Ascending aorta (tissue), 2 donors: ENCODE results near the gene OR6N1. TPM values are rescaled to one million over a fixed set of nuclear protein-coding genes. Genes with fewer than 3 reads are reported as not detected.

Source experiments
- DNase-seq, 2 donors: peaks; one replicate each; pipeline ENCODE4 v3.0.0-alpha.2; 2019; ENCODE audit warnings: low spot score in 2 of 2
- H3K27ac ChIP-seq, 2 donors: fragments of 200-600 bp; sonication (generic); one replicate each; pipeline ENCODE4 v1.5.1; 2016 to 2017; ENCODE audit warnings: mild to moderate bottlenecking in 1 of 2
- H3K27me3 ChIP-seq: fragments of 200-600 bp; sonication (generic); one replicate; pipeline ENCODE4 v1.5.1; 2017
- H3K36me3 ChIP-seq, 2 donors: fragments of 200-600 bp; sonication (generic); one replicate each; pipeline ENCODE4 v1.5.1; 2016
- H3K4me1 ChIP-seq, 2 donors: fragments of 200-600 bp; sonication (generic); one replicate each; pipeline ENCODE4 v1.5.1; 2016 to 2017; ENCODE audit warnings: mild to moderate bottlenecking in 1 of 2
- H3K4me3 ChIP-seq, 2 donors: fragments of 200-600 bp; sonication (generic); one replicate each; pipeline ENCODE4 v1.5.1; 2016 to 2017; ENCODE audit warnings: mild to moderate bottlenecking in 1 of 2
- H3K9me3 ChIP-seq, 2 donors: fragments of 200-600 bp; sonication (generic); one replicate each; pipeline ENCODE4 v1.5.1; 2016
- intact Hi-C: fragments of 100-400 bp; cut with DNase I; formaldehyde crosslinking; loops from one replicate; pipeline ENCODE4 v1.15.1; 2023
- total RNA-seq: library from RNA; depleted of rRNA; stranded (reverse); fragments of >200 nt; gene quantifications from one replicate; pipeline ENCODE4 v1.1.0, GENCODE V29; 2016
- TF ChIP-seq, protein P1 (sequence below), 3 experiments: fragments of 200-600 bp in 2 of 3; fragments of 450-650 bp in 1 of 3; sonication (generic) in 2 of 3; IDR thresholded peaks; one replicate each; pipeline ENCODE4 v1.5.1; 2016 to 2019; ENCODE audit warnings: antibody characterized with exemption in 3 of 3, mild to moderate bottlenecking in 1 of 3, moderate library complexity in 1 of 3

OR6N1 gene
- total RNA-seq, 1 donor from 2014 or later = not detected

DNA sequence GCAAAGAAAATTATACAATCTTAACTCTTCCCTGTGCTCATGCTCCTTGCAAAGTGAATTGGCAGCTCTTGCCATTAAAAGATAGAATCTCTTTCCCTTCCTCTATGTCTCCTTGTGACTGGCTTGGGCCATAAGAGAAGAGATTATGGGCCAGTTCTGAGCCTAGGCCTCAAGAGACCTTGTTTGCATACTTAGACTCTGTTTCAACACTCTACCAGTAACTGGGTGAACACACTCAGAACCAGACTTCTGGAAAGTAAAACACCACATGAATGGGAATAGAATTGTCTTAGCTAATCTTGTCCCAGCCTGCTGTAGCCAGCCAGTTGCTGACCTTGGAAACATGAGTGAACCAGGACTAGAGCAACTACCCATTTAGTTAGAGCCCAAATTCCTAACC, 36.1 kb downstream of the OR6N1 start:
- Histone ChIP-seq H3K4me1 (no peaks in the 10 kb centered on the region), H3K27me3 (no peaks in the 10 kb centered on the region), H3K9me3 (no peaks in the 10 kb centered on the region), H3K4me3 (no peak overlapping the region), H3K36me3 (no peaks in the 10 kb centered on the region), H3K27ac (no peak overlapping the region)
- TF ChIP-seq, protein P1, sequence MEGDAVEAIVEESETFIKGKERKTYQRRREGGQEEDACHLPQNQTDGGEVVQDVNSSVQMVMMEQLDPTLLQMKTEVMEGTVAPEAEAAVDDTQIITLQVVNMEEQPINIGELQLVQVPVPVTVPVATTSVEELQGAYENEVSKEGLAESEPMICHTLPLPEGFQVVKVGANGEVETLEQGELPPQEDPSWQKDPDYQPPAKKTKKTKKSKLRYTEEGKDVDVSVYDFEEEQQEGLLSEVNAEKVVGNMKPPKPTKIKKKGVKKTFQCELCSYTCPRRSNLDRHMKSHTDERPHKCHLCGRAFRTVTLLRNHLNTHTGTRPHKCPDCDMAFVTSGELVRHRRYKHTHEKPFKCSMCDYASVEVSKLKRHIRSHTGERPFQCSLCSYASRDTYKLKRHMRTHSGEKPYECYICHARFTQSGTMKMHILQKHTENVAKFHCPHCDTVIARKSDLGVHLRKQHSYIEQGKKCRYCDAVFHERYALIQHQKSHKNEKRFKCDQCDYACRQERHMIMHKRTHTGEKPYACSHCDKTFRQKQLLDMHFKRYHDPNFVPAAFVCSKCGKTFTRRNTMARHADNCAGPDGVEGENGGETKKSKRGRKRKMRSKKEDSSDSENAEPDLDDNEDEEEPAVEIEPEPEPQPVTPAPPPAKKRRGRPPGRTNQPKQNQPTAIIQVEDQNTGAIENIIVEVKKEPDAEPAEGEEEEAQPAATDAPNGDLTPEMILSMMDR (IDR thresholded peaks at IDR 0.05) = no peak
- DNase-seq = no peak
- intact Hi-C loops = no loop called here

DNA sequence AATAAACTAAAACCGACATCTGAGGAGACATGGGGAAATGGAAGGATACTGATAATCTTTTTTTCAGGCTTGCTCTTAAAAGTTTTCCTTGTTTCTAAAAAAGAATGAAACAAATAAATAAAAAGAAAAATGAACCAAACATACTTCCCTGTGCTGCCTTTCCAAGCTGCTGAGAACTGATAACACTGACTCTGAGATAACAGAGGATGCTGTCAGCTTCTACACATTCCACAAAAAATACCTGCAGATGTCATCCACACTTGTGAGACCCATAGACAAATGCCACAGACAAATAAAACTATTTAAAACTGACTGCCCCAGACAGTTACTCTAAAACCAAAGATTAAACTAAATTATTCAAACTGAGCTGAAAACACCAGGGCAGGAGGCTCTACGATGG, 39.5 kb downstream of the OR6N1 start:
- TF ChIP-seq, protein P1 (IDR thresholded peaks at IDR 0.05) = no peak
- intact Hi-C loops = no loop called here
- no peaks in the 10 kb centered on the region for H3K9me3 ChIP-seq
- no peak overlapping the region for H3K4me3 ChIP-seq
- H3K27ac ChIP-seq = no peak overlapping the region
- no peaks in the 10 kb centered on the region for H3K27me3 ChIP-seq
- no peak for DNase-seq
- no peaks in the 10 kb centered on the region for H3K4me1 ChIP-seq
- H3K36me3 ChIP-seq = no peaks in the 10 kb centered on the region

GRCh38 chr1:158731707-158732106, 40.3 kb downstream of the OR6N1 start:
- Histone ChIP-seq H3K27ac (no peak overlapping the region), H3K27me3 (no peaks in the 10 kb centered on the region), H3K4me1 (no peaks in the 10 kb centered on the region), H3K9me3 (no peaks in the 10 kb centered on the region), H3K36me3 (no peaks in the 10 kb centered on the region), H3K4me3 (no peak overlapping the region)
- DNase-seq = no peak
- TF ChIP-seq, protein P1 (IDR thresholded peaks at IDR 0.05) = no peak
- intact Hi-C loops = no loop called here

DNA sequence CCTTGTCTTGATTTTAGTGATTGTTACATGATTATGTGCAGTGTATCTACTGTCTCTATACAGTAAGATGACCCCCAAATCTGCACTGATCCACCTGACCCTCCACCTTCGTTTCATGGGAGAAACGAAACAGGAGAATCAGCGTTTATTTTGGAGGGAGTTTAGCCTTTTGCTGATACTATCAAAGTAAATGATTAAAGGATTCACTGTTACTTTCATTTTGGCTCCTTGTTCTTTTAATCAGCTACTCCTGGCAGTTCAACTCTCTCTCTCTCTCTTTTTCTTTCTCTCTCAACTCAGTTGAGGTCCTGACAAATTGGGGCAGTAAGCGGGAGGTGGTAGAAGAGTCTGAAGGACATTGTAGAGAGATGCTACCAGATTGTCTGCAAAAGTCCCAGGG, 41.5 kb downstream of the OR6N1 start:
- Histone ChIP-seq H3K27ac (no peak overlapping the region), H3K9me3 (no peaks in the 10 kb centered on the region), H3K4me3 (no peak overlapping the region), H3K27me3 (no peaks in the 10 kb centered on the region), H3K36me3 (no peaks in the 10 kb centered on the region), H3K4me1 (no peaks in the 10 kb centered on the region)
- TF ChIP-seq, protein P1 (IDR thresholded peaks at IDR 0.05) = no peak
- intact Hi-C loops = no loop called here
- no peak for DNase-seq

GRCh38 chr1:158728510-158729225, 43.3 kb downstream of the OR6N1 start:
- no peaks in the 10 kb centered on the region for H3K4me1 ChIP-seq
- H3K27ac ChIP-seq = no peak overlapping the region
- TF ChIP-seq, protein P1 (IDR thresholded peaks at IDR 0.05) = no peak
- H3K36me3 ChIP-seq = no peaks in the 10 kb centered on the region
- H3K27me3 ChIP-seq = no peaks in the 10 kb centered on the region
- intact Hi-C loops = no loop called here
- H3K4me3 ChIP-seq = no peak overlapping the region
- no peaks in the 10 kb centered on the region for H3K9me3 ChIP-seq
- no peak for DNase-seq

- H3K9me3 ChIP-seq = no peaks in the 10 kb centered on the region
- H3K36me3 ChIP-seq = no peaks in the 10 kb centered on the region
- intact Hi-C loops = no loop called here
- H3K27ac ChIP-seq = no peak overlapping the region
- no peaks in the 10 kb centered on the region for H3K4me1 ChIP-seq
- DNase-seq = no peak
- H3K27me3 ChIP-seq = no peaks in the 10 kb centered on the region
- H3K4me3 ChIP-seq = no peak overlapping the region
- TF ChIP-seq, protein P1 (IDR thresholded peaks at IDR 0.05) = no peak
These were observed 47.6 kb downstream of the OR6N1 start for GRCh38 chr1:158724442-158724841.
